ENCODE measurements around the gene TRPM3.

- TF ChIP-seq CTCF (IDR thresholded peaks at IDR 0.05) (no peak), EZH2 (IDR thresholded peaks at IDR 0.05; ENCODE audit: borderline replicate concordance, insufficient read depth, low read depth, low read length, poor library complexity, severe bottlenecking) (no peak)
These were observed 443.3 kb downstream of the TRPM3 start for GRCh38 chr9:70678153-70678552.
